ENCODE results near the gene POLR1A.

GRCh38 chr2:86033751-86034692, 71.7 kb downstream of the POLR1A start:
- TF ChIP-seq CTCF (IDR thresholded peaks at IDR 0.05 in 4 of 5, conservative IDR thresholded peaks at IDR 0.05 in 1 of 5) (no peak), POLR2A (IDR thresholded peaks at IDR 0.05) (no peak)

Data from gastrocnemius medialis (tissue), 4 donors.